ENCODE measurements around the gene FAM151A.
"Not testable (repeated sequence)": the region's sequence is repeated elsewhere in the genome, so short reads cannot be mapped to it uniquely, and the experiment has no call there.

The FAM151A gene

GRCh38 chr1:54636461-54637446, 13.4 kb upstream of the FAM151A start:
- DNase-seq (ENCODE audit: low read depth) = not testable (repeated sequence)

GRCh38 chr1:54635804-54636203, 12.5 kb upstream of the FAM151A start:
- not testable (repeated sequence) for DNase-seq (ENCODE audit: low read depth)

- DNase-seq (ENCODE audit: low read depth) = no peak
Measured at GRCh38 chr1:54627196-54627595, 3.9 kb upstream of the FAM151A start.

- no peak for DNase-seq (ENCODE audit: low read depth)
Measured at GRCh38 chr1:54624466-54625464, 1.4 kb upstream of the FAM151A start.

GRCh38 chr1:54619749-54620148, 3.6 kb downstream of the FAM151A start:
- no peak for DNase-seq (ENCODE audit: low read depth)

GRCh38 chr1:54615531-54616279, 7.6 kb downstream of the FAM151A start:
- no peak for DNase-seq (ENCODE audit: low read depth)

- DNase-seq (ENCODE audit: low read depth) = no peak
Measured at GRCh38 chr1:54614563-54614962, 8.8 kb downstream of the FAM151A start.

GRCh38 chr1:54614024-54614423, 9.3 kb downstream of the FAM151A start:
- DNase-seq (ENCODE audit: low read depth) = no peak

GRCh38 chr1:54611621-54612020, 11.7 kb downstream of the FAM151A start:
- DNase-seq (ENCODE audit: low read depth) = no peak

- DNase-seq (ENCODE audit: low read depth) = no peak
Measured at GRCh38 chr1:54610601-54611580, 12.4 kb downstream of the FAM151A start.

GRCh38 chr1:54610048-54610447, 13.3 kb downstream of the FAM151A start:
- DNase-seq (ENCODE audit: low read depth) = no peak

- DNase-seq (ENCODE audit: low read depth) = no peak
Measured at GRCh38 chr1:54609301-54609921, 13.9 kb downstream of the FAM151A start.

GRCh38 chr1:54608566-54609230, 14.6 kb downstream of the FAM151A start:
- no peak for DNase-seq (ENCODE audit: low read depth)

GRCh38 chr1:54607821-54608565, 15.3 kb downstream of the FAM151A start:
- DNase-seq (ENCODE audit: low read depth) = no peak

- no peak for DNase-seq (ENCODE audit: low read depth)
Measured at GRCh38 chr1:54606990-54607325, 16.4 kb downstream of the FAM151A start.

GRCh38 chr1:54606096-54606989, 17.0 kb downstream of the FAM151A start:
- no peak for DNase-seq (ENCODE audit: low read depth)

- DNase-seq (ENCODE audit: low read depth) = no peak
Measured at GRCh38 chr1:54604572-54605370, 18.6 kb downstream of the FAM151A start.
